Measurements from ENCODE around the gene PLA2G10.
"Not testable (repeated sequence)": the region's sequence is repeated elsewhere in the genome, so short reads cannot be mapped to it uniquely, and the experiment has no call there.

The PLA2G10 gene

DNA sequence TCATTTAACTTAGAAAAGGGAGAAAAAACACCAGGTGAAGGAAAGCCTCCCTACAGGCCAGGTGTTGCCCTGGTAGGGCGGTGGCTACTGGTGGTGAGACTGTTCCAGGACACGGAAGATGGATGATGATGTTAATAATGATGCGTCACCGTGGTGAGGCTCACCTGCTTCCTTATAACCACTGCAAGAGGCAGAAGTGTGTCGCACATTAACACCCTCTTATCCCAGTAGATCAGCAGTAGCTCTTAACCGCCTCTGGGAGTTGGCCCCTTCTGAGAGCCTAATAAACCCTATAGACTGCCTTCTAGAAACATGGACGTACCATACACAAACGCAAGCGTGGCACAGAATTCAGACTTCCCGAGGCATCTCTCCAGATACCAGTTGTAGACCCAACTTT, 53.6 kb downstream of the PLA2G10 start:
- TF ChIP-seq, protein P1, sequence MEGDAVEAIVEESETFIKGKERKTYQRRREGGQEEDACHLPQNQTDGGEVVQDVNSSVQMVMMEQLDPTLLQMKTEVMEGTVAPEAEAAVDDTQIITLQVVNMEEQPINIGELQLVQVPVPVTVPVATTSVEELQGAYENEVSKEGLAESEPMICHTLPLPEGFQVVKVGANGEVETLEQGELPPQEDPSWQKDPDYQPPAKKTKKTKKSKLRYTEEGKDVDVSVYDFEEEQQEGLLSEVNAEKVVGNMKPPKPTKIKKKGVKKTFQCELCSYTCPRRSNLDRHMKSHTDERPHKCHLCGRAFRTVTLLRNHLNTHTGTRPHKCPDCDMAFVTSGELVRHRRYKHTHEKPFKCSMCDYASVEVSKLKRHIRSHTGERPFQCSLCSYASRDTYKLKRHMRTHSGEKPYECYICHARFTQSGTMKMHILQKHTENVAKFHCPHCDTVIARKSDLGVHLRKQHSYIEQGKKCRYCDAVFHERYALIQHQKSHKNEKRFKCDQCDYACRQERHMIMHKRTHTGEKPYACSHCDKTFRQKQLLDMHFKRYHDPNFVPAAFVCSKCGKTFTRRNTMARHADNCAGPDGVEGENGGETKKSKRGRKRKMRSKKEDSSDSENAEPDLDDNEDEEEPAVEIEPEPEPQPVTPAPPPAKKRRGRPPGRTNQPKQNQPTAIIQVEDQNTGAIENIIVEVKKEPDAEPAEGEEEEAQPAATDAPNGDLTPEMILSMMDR (IDR thresholded peaks at IDR 0.05; ENCODE audit: insufficient read depth, missing control alignments): no peak
- FAIRE-seq: no peak
- no peak for DNase-seq (ENCODE audit: insufficient read length, low spot score)

DNA sequence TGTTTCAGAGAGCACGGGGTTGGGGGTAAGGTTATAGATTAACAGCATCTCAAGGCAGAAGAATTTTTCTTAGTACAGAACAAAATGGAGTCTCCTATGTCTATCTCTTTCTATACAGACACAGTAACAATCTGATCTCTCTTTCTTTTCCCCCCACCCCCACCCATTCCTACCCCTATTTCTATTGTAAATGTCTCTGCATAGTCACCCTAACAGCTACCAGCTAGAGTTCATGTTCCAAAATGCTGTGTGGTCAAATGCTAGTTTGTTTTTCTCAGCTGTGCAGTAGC, 57.2 kb downstream of the PLA2G10 start:
- not testable (repeated sequence) for FAIRE-seq; DNase-seq (ENCODE audit: insufficient read length, low spot score)

DNA sequence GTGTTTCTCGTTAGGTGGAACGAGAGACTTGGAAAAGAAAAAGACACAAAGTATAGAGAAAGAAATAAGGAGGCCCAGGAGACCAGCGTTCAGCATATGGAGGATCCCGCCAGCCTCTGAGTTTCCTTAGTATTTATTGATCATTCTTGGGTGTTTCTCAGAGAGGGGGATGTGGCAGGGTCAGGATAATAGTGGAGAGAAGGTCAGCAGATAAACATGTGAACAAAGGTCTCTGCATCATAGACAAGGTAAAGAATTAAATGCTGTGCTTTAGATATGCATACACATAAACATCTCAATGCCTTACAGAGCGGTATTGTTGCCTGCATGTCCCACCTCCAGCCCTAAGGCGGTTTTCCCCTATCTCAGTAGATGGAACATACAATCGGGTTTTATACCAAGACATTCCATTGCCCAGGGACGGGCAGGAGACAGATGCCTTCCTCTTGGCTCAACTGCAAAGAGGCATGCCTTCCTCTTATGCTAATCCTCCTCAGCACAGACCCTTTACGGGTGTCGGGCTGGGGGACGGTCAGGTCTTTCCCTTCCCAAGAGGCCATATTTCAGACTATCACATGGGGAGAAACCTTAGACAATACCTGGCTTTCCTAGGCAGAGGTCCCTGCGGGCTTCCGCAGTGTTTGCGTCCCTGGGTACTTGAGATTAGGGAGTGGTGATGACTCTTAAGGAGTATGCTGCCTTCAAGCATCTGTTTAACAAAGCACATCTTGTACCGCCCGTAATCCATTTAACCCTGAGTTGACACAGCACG, 57.7 kb downstream of the PLA2G10 start:
- not testable (repeated sequence) for DNase-seq (ENCODE audit: insufficient read length, low spot score); FAIRE-seq

DNA sequence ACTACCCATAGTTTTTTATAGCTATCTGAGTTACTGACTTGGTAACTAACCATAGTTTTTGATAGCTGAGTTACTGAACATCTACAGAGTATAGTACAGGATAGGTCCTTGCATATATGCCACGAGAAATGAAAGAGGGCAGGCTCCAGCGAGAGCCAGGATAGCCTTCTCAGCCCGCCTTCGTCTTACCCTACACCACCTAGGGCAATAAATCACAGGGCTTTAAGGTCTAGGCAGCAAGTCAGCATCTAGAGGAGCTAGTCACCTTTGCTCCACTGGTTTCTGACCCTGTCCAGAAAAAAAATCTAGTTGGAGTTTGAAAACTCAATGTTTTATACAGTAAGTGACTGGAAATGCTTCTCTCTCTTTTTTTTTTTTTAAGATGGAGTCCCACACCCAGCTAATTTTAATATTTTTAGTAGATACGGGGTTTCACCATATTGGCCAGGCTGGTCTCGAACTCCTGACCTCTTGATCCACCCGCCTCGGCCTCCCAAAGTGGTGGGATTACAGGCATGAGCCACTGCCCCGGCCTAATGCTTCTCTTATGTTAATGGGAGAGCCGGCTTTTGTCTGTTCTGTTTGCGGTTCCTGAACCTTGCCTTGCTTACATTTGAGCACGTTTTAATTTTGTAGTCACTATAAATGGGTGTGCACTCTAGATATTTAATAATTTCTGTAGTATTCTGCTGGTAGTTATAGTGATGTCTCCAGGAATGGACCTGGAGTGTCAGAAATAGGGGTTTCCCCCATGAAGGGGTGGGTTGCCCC, 58.5 kb downstream of the PLA2G10 start:
- FAIRE-seq: no peak
- no peak for DNase-seq (ENCODE audit: insufficient read length, low spot score)
- TF ChIP-seq, protein P1 (IDR thresholded peaks at IDR 0.05; ENCODE audit: insufficient read depth, missing control alignments): no peak

DNA sequence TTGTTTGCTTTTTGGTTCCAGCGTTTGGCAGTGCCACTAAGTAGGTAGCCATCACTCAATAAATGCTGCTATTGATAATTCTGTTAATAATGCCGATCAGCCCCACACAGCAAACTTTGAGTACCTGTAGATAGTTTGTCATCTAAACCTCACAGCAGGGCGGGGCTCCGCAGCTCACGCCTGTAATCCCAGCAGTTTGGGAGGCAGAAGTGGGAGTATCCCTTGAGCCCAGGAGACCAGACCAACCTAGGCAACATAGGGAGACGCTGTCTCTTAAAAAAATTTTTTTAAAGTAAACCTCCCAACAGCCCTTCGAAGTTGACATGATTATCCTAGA, 59.8 kb downstream of the PLA2G10 start:
- FAIRE-seq (no peak), DNase-seq (ENCODE audit: insufficient read length, low spot score) (no peak)
- TF ChIP-seq, protein P1 (IDR thresholded peaks at IDR 0.05; ENCODE audit: insufficient read depth, missing control alignments): no peak

DNA sequence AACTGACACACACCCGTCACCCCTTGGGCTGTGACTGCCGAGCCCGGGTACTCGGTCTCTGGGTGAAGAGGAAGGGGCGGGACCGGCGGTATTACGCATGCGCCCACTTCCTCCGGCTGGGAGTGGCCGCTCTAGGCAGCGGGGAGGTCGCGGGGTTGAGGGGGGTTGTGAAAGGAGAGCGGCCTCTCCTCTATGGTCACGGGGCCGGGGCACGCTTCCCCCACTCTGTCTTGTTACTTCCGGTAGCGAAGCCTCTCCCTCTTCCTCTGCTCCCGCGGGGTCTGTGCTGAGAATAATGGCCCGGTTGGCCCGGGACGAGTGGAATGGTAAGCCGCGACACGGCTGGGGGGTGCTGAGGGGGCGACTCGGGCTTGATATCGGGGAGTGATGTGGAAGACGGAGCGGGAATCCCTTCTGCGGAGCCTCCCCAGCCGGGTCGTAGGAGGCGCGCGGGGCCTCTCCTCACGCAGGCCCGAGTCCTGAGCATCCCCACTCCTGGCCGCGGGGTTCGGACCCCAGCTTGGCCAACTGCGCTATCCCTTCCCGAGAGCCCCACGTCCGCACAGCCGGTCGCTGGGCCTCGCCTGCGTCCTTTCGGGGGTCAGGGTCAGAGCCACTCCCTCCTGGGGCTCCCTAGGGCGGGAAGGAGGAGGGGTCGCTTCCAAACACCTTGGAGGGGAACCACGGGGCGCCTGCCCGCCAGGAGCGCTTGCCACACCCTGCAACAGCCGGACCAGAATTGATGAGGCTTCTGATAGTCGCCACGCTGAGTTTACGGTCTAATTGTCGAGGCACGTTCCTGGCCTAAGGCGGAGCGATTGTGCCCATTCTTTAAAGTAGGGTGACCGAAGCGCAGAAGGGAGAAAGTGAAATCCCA, 61.2 kb downstream of the PLA2G10 start, which contains the start of gene BFAR:
Gene BFAR, plus strand, starts transcription at position 259 of the 877 bp plus-strand sequence. CDS start 11,396 bp downstream, outside the sequence.
- TF ChIP-seq, protein P1 (IDR thresholded peaks at IDR 0.05; ENCODE audit: insufficient read depth, missing control alignments): no peak
- DNase-seq (ENCODE audit: insufficient read length, low spot score) (peak; percentile 76), FAIRE-seq (no peak)

DNA sequence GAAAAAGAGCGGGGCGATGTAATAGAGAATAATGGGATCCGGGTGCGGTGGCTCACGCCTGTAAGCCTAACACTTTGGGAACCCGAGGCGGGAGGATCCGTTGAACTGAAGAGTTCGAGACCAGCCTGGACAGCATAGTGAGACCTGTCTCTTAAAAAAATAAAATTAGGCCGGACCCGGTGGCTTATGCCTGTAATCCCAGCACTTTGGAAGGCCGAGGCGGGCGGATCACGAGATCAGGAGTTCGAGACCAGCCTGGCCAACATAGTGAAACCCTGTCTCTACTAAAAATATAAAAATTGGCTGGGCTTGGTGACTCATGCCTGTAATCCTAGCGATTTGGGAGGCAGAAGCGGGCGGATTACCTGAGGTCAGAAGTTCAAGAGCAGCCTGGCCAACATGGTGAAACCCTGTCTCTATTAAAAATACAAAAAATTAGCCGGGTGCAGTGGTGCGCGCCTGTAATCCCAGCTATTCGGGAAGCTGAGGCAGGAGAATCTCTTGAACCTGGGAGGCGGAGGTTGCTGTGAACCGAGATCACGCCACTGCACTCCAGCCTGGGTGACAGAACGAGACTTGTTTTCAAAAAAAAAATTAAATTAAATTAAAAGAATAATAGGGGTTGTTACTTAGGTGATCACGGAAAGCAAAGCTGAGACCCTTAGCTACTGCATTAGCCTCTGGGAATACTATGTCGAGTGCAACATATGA, 63.3 kb downstream of the PLA2G10 start:
- DNase-seq (ENCODE audit: insufficient read length, low spot score); FAIRE-seq: not testable (repeated sequence)

DNA sequence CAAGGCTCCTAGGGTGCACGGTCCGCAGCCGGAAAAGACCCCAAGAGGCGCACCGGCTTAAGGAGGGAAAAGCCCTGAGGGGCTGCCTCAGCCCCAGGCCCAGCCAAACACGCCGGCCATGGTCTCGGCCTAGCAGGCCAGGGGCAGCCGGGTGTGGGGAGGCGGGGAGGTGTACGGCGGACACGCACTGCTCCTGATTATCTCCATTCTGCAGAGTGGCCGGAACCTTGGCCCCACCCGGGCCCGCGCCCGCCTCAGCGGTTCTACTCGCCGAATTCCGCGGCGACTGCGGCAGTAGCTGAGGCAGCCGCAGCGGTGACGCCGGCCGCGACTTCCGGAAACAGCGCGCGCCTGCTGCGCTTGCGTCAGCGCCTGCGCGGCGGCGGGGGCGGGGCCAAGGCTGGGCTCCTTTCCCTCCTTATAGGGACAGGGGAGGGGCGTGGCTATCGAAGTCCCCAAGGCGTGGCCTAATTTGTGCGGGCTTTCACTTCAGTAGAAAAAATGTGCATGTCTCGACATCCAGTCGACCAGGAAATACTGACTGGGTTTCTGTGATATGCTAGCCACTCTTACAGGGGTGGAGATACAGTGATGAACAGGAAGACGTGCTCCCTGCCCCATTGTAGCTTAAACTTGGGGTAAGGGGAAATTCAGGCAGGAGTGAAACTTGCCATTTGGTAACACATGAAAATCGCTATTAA, 64.0 kb downstream of the PLA2G10 start, which contains the start of gene PARN:
Gene PARN, minus strand, starts transcription at position 342 of the 701 bp plus-strand sequence. Its CDS starts 135 bp downstream, at position 207.
- DNase-seq (ENCODE audit: insufficient read length, low spot score) (peak; percentile 87), FAIRE-seq (no peak)

More for the DNA sequence above, 64.0 kb downstream of the PLA2G10 start, which contains the start of gene PARN:
- TF ChIP-seq, protein P1 (IDR thresholded peaks at IDR 0.05; ENCODE audit: insufficient read depth, missing control alignments): no peak

Measured in D721Med (cell line).